Stimulated activated CD4-positive, alpha-beta T cell treated with anti-CD3 and anti-CD28 coated beads, Interleukin-1b, Interleukin-23, amount 100 ng/mL, for 24 hours (primary cell): ENCODE results near the gene CRYL1.
A peak's percentile ranks its signal among the peaks of the same experiment; 100 is the strongest.
"Not testable (repeated sequence)": the region's sequence is repeated elsewhere in the genome, so short reads cannot be mapped to it uniquely, and the experiment has no call there.

Source experiments
- DNase-seq, 4 experiments: peaks; one replicate each; pipeline ENCODE4 v3.0.0-alpha.2; 2020; ENCODE audit warnings: low read depth in 4 of 4, low spot score in 1 of 4

The CRYL1 gene

DNA sequence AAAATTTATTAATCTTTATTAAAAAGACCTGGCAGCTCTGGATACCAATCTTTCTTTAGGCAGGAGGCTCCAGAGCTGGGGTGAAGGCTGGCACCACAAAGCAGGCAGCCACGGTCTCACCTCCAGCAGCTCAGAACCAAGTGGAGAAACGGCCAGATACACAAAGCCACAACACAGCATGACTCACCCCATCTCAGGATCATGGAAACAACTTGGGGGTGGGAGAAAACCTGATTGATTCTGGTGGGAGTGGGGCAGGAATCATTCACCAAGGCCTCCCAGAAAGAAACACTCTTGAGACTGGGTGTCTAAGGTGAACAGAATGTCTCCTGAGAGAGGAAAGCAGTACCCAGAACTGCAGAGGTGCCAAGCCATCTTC lies 64.2 kb downstream of the CRYL1 start:
- peak in 1 of 4 experiments; percentile 20 for DNase-seq

DNA sequence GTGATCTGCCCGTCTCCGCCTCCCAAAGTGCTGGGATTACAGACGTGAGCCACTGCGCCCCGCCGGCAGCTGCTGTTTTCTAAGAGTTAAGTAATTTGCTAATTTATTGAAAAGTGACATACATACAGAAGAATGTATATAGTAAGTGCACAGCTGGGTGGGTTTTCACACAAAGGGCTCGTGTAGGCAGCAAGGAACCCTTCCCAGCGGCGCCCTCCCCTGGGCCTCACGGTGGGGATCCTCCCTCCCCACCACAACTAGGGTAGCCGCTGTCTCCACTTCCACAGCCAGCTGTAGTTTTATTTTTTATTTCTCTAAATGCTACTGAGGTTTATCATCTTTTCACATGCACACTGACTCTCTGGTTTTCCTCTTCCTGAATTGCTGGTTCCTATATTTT lies 64.9 kb downstream of the CRYL1 start:
- no peak for DNase-seq

DNA sequence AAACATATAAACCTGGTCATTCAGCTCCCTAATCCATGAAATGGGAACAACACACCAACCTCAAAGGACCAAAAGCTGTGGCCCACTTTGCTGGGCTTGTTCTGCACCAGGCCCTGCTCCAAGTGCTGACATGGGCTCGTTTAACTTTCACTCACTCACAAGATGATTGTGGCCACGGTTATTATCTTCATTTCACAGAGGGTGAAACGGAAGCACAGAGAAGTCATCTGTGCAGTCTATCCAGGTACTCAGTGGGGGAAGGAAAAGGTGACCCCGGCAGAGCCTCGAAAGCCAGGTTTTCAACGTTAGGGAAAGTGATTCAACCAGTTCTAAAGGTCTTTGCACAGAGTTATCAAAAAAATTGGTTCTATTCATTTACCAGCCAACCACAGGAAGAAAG lies 68.0 kb downstream of the CRYL1 start:
- no peak for DNase-seq

DNA sequence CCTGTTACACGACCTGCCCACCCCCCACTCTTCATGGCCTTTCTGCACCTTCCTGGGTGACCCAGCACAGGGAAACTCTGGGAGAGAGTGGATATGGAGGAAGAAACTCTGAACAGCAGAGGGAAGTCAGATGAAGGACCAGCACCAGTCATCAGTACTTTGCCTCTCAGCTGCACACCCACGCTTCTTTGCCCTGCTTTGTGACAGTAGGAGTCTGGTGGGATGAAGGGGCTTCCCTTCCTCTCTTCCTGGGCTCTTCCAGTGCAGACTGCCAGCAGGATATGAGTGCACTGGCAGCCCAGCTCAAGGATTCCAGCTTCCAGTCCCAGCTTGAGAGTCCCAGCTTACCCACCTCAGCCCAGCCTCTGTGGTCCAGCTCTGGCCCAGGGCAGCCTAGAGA lies 68.9 kb downstream of the CRYL1 start:
- no peak for DNase-seq

DNA sequence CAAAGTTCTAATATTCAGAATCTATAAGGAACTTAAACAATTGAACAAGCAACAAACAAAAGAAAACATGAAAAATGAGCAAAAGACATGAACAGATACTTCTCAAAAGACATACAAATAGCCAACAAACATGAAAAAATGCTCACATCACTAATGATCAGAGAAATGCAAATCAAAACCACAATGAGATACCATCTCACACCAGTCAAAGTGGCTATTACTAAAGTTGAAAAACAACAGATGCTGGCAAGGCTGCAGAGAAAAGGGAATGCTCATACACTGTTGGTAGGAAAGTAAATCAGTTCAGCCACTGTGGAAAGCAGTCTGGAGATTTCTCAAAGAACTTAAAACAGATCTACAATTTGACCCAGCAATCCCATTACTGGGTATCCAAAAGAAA lies 74.3 kb downstream of the CRYL1 start:
- no peak for DNase-seq

DNA sequence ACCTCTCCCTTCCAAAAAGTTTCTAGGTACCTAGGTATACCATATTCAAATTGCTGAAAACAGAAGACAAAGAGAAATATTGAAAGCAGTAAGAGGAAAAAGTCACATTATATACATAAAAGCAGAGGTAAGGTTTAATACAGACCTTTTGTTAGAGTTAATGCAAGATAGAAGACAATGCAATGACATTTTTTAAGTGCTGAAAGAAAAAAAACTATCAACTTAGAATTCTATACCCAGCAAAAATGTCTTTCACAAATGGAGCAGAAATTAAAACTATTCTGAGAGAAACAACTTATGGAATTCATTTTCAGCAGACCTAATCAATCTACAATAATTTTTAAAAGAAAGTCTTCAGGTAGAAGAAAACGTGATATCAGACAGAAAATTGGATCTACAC lies 77.2 kb downstream of the CRYL1 start:
- DNase-seq = no peak

DNA sequence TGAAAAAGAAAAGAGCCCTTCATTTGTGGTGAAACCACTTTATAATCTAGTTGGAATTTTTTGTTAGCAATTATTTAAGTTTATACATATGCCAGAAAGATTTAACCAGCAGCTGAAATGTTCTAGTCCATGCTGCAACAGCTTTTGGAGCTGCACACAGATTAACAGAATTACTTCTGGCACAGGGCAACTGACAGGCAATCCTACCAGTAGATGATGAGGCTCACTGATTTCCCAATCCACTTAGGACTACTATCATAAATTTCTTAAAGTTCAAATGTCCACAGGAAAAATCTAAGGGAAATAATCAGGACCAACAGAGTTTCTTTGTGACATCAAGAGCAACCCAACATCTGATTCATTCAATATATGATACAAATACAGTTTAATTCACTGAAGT lies 78.8 kb downstream of the CRYL1 start:
- DNase-seq = no peak

DNA sequence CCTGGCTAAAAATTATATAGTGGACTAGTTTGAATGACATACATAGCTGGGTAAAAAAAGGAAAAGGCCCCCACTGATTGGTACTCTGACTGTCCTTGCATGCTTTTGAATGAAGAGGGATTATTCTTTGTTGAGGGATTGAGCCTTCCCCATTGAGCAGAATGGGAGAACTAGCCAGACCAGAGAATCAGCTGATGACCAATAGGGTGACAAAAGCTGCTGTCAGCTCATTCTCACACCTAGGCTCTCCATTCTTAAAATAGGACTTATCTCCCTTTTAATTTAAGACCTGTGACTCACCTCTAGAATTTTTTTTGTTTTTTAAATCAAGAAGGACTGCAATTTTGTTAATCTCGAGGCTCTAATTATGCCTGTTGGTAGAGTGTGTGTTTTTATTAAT lies 79.3 kb downstream of the CRYL1 start:
- no peak for DNase-seq

DNA sequence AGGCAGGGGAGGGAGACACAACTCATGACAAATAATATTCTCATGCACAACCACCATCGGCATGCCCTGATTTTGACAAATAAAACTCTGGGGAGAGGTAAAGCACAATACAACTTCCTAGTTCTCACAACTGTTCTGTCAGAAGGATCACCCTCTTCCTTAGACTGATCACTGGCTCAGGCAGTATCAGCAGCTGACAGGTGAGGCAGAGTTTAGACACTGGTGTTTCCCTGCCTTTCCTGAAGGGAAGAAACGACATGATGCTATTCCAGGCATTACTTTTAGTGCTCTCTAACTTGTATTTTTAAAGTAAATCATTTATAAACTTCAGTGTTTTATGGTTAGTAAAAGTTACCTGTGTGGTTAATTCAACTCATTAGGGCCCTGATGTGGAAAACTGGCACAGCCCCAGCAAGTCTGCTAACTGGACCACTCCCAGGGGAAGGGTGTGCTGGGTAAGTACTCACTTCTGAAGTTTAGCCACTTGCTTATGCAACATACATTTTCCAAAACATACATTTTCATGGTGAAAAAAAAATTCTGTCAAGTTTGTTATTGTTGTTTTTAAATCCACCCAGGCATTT lies 82.8 kb downstream of the CRYL1 start:
- DNase-seq = no peak

DNA sequence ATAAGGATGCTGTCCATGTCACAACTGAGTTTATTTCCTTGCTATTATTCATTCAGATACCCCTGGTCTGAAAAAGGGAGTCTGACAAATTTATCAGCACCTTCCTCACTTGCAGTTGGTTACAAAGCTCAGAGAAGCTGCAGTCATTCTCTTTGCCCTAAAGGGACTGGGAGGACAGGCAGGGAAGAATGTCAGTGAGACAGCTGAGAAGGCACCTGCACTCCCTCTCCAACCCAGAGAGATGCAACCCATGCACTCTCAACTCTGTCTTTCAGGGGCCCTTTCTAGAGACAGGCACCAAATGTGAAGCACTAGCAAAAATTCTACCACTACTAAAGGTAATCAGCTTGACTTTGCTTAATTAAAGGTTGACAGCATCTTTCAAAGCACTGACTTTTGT lies 83.3 kb downstream of the CRYL1 start:
- DNase-seq = no peak

DNA sequence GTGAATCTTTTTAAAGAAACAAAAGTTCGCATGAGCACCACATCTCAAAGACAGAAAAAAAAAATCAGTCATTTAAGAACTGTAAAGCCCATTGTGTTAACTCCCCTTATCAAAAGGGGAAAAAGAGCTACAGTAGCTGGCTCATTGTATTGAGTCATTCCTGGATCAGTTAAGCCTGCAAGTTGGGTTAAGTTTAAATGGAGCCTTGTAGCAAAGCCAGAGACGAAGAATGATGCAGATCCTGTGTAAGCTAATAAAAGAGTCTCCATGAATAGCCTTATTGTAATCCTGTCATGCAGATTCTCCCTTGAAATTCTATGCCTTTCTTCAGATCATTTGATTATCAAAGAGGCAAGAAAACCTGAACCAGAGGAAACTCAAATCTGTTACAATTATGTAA lies 83.8 kb downstream of the CRYL1 start:
- no peak for DNase-seq

DNA sequence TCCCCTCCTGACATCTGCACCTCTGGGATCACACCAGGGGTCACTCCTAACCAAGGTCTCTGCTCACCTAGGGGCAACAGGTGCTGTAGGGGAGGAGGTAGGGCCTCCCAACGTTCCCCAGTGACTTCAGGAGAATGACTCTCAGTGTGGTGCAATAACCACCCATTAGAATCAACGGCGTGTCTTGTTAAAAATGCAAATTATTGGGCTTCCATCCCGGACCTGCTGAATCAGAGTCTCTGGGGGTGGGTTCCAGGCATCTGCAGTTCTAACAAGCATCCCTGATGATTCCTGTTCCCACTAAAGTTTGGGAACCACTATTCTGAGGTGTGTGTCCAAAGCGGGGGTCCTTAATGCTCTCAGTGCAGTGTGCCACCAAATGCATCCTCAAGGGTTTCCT lies 84.6 kb downstream of the CRYL1 start:
- DNase-seq = no peak

DNA sequence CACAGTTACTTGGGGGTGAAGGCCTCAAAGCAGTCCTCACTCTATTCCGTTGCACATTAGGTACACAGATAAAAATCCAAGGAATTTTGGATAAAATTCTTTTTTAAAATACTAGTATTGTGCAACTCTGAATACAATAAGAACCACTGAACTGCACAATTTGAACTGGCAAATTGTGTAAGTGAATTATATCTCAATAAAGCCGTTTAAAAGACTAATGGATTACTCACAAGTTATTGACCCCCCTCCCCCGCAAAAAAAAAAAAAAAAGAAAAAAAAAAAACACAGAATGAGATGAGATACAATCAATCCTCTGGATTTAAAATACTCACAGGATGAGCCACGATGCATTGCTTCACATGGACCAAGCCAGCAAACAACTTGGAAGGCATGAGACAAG lies 86.4 kb downstream of the CRYL1 start:
- DNase-seq = no peak

DNA sequence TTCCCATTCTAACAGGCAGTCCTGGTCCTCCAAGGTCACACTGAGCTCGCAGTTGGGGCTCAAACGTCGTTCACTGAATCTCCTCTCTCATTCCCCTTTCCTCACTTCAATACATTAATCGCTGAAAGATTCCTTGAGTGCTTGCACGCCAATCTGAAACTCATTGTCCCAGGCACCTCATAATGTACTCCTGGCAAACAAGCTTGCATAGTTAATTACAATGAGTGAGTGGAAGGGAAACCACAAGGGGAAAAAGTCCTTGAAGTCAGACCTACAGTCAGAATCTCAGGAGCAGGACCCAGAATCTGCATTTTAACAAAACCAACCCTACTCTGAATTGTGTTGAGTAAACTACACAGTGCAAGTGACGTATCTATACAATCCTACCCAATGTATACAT lies 86.9 kb downstream of the CRYL1 start:
- DNase-seq = no peak

DNA sequence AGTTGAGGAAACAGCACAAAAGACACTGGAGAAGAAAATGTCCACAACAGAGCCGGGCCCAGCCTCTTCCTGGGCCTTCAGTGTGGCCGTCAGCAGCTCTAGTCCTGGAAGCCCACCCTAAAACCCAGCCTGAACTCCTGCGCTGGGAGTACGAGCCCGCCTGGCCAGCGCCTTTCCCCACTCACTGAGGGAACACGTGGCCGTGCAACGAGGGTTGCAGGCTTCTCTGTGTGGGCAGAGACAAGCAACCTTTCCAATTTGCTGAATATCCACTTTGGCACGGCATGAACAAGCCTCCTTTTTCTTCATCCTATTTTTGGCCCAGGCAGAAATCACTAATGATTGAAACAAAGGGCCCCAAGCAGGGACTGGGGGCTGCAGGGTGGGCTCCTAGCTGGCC lies 89.2 kb downstream of the CRYL1 start:
- no peak for DNase-seq

DNA sequence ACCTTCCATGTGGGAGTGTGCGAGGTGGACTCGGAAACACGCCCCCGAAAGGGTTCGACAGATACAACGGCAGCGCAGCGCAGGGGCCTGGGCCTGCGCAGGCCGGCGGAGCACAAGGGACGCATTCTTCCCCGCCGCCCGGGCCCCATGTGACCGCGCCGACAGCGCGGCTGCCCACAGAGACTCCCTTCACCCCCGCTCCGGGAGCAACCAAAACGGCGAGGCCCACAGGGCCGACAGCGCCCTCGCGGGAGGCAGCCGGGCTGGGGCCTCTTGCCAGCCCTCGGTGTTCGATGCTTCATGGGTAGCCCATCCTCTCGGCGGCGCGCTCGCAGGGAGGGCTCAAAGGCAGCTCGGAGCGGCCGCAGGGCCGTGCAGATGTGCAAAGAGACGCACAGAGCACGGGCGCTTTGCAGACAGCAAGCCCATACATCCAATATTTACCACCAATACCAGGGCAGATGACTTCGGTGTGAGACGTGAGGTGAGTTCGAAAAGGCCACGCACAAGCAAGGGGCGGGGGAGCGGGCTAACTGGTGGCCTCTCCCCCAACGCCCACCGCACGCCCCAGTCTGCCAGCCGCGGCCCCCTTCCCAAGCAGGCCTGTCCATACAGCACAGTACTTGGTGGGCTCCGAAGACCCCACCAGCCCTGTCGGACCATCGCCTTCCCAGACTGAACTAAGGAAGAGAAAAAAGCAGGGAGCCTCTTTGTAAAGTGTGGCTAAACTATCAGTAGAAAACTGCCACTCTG lies 89.9 kb downstream of the CRYL1 start:
- DNase-seq = no peak

DNA sequence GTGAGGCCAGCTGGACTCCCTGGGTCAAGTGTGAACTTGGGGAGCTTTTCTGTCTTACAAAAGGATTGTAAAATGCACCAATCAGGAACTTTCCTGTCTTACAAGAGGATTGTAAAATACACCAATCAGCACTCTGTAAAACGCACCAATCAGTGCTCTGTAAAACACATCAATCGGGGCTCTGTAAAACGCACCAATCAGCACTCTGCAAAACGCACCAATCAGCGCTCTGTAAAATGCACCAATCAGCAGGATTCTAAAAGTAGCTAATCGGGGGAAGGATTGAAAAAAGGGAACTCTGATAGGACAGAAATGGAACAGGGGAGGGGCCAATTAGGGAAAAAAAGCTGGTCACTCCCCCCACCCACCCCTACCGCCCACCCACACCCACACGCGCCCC lies 91.4 kb downstream of the CRYL1 start:
- DNase-seq = not testable (repeated sequence)

DNA sequence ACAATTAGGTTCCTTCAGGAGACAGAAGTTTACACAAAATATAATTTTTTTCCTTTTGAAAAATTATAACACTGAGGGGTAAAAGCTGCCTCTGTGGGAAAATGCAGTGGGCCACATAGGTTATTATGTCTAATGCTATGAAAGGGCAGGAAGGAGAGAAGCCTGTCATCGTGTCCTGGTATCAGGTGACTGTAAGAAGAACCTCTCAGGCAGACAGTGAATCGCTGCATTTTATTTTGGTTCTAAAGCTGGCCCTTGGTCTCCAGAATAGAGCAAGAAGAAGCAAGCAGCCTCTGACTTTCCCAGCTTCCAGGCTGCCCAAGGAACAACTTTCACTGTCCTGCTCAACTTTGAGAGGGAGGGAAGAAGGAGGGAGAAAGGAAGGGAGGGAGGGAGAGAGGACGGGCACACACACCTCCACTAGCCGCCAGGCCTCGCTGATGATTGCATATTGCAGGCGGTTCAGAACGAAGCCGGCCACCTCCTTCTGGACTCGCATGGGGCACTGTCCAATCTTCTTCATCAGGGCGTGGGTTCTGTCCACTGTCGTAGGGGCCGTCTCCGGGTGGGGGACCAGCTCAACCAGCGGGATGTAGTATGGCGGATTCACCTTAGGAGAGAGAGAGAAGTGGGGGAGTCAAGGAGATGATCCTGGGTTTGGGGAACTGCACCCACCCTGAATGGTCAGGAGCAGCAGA lies 93.8 kb downstream of the CRYL1 start:
- DNase-seq = no peak

DNA sequence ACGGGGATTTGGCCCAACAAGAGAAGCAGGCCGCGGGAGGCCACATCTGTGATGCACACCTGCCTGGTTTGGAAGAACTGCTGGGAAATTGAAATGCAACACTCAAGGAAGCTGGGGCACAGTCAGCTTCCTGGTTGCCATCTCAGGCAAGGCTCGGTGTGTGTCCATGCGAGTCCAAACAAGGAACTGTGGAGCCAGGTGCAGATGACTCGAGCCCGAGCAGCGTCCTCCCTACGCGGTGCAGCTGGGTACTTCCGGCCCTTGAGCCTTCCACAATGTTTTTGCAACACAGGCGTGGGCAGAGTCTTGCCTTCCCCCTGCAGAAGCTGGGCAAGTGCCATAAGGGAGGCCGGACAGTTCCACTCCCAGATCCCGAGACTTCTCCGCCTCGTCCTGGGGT lies 94.6 kb downstream of the CRYL1 start:
- no peak for DNase-seq

DNA sequence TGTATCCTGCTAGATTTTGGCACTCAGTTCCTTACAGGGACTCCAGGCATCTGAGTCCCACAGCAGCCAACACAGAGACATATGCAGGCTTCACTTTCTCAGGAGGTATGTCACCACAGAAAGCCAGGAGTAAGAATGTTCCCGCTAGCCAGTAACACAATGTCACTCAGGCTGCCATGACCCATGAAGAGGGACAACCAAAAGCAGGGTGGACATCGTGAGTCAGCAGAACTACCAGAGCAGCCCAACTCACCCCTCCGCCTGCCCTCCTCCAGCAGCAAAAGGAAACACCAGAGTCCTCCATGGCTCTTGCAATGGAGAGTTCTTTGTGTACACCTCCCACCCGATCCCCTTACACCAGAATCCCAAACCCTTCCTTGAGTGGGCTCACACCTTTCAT lies 95.4 kb downstream of the CRYL1 start:
- DNase-seq = no peak

DNA sequence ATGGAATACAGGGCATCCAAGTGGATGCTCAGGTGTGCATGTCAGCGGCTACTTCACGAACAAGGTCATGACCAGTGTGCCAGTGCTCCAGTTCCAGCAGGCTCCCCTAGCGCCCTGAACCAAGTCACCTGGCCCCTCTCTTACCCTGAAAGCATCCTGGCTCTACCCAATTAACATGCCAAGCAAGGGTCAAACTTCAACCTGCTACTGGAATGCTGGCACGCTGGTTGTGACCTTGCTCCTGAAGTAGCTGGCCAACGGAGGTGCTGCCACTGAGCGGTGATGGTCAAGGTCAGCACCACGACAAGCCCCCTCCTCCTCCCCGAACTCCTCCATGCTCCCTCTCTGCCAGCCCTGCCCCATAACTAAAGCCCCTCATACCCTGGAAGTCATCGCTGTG lies 96.0 kb downstream of the CRYL1 start:
- no peak for DNase-seq
